GM19351 (cell line): ENCODE data around the gene TMEM252.

Experiments used
- ATAC-seq: cut with Tn5 transposase; IDR thresholded peaks from one replicate; pipeline ENCODE4 v1.9.1; 2021; ENCODE audit warnings: mild to moderate bottlenecking, moderate library complexity; ENCODE audit not compliant: unreplicated experiment

TMEM252 gene

GRCh38 chr9:68540712-68541535 lies at the start of gene TMEM252:
TMEM252 (minus strand) TSS chr9:68540883; CDS start chr9:68540814, 69 bp downstream.
- no peak for ATAC-seq

- no peak for ATAC-seq
These were observed 44.5 kb upstream of the TMEM252 start for GRCh38 chr9:68585034-68585761.

GRCh38 chr9:68584189-68585033 lies 43.7 kb upstream of the TMEM252 start:
- peak; percentile 94 for ATAC-seq

- ATAC-seq: no peak
These were observed 41.0 kb upstream of the TMEM252 start for GRCh38 chr9:68581696-68582095.

GRCh38 chr9:68577774-68578591 lies 37.3 kb upstream of the TMEM252 start:
- ATAC-seq: peak; percentile 85

- no peak for ATAC-seq
These were observed 35.1 kb upstream of the TMEM252 start for GRCh38 chr9:68575817-68576216.

GRCh38 chr9:68574150-68574549 lies 33.5 kb upstream of the TMEM252 start:
- no peak for ATAC-seq

GRCh38 chr9:68567565-68567964 lies 26.9 kb upstream of the TMEM252 start:
- ATAC-seq: no peak

- no peak for ATAC-seq
These were observed 21.8 kb upstream of the TMEM252 start for GRCh38 chr9:68562461-68562860.

GRCh38 chr9:68560071-68560844 lies 19.6 kb upstream of the TMEM252 start:
- ATAC-seq: peak; percentile 77

- no peak for ATAC-seq
These were observed 17.9 kb upstream of the TMEM252 start for GRCh38 chr9:68558545-68558944.

GRCh38 chr9:68555437-68556150 lies 14.9 kb upstream of the TMEM252 start:
- no peak for ATAC-seq

- ATAC-seq: no peak
These were observed 12.2 kb upstream of the TMEM252 start for GRCh38 chr9:68552700-68553476.

GRCh38 chr9:68551191-68551590 lies 10.5 kb upstream of the TMEM252 start:
- ATAC-seq: no peak

GRCh38 chr9:68548241-68548640 lies 7.6 kb upstream of the TMEM252 start:
- no peak for ATAC-seq

- no peak for ATAC-seq
These were observed 6.7 kb upstream of the TMEM252 start for GRCh38 chr9:68547417-68547816.

GRCh38 chr9:68546596-68547390 lies 6.1 kb upstream of the TMEM252 start:
- ATAC-seq: peak; percentile 74
